Common myeloid progenitor, CD34-positive (primary cell): Measurements from ENCODE around the gene ELOVL5.
"Not testable (repeated sequence)": the region's sequence is repeated elsewhere in the genome, so short reads cannot be mapped to it uniquely, and the experiment has no call there.

Experiments used
- CTCF ChIA-PET: fragments of 350-600 bp; sonication (Branson Sonifier 250); formaldehyde crosslinking; loops from one replicate; lab custom pipeline; 2021; ENCODE audit warnings: antibody characterized with exemption; lab: Charles Lee
- POLR2A ChIA-PET: fragments of 350-600 bp; sonication (Branson Sonifier 250); formaldehyde crosslinking; loops from one replicate; lab custom pipeline; 2021; ENCODE audit warnings: antibody characterized with exemption; lab: Charles Lee
- DNase-seq, 3 donors: peaks; one replicate each; pipeline versions ENCODE4 v3.0.0 to v3.0.0-alpha.2; 2013
- H3K27ac ChIP-seq, 2 experiments: 1 replicate in 1 of 2; 2 replicates in 1 of 2; pipeline ENCODE4 v1.7.0; 2013; ENCODE audit warnings: inconsistent platforms in 2 of 2, low read length in 2 of 2, mild to moderate bottlenecking in 2 of 2, low read depth in 1 of 2, moderate library complexity in 1 of 2; ENCODE audit not compliant: severe bottlenecking in 2 of 2, insufficient read depth in 1 of 2, poor library complexity in 1 of 2
- H3K27me3 ChIP-seq, 5 experiments: replicated peaks in 2 of 5; 1 replicate in 3 of 5; 2 replicates in 2 of 5; pipeline versions ENCODE4 v1.6.1 to v1.7.0; 2013; ENCODE audit warnings: low read length in 4 of 5, mild to moderate bottlenecking in 2 of 5, moderate library complexity in 2 of 5, inconsistent platforms in 1 of 5; ENCODE audit not compliant: insufficient read depth in 5 of 5, control insufficient read depth in 4 of 5
- H3K36me3 ChIP-seq, 4 experiments: 1 replicate in 2 of 4; 2 replicates in 2 of 4; pipeline versions ENCODE4 v1.6.1 to v1.7.0; 2013; ENCODE audit warnings: low read length in 3 of 4, control low read depth in 1 of 4, mild to moderate bottlenecking in 1 of 4; ENCODE audit not compliant: control insufficient read depth in 4 of 4, insufficient read depth in 4 of 4
- H3K4me1 ChIP-seq, 4 experiments: 1 replicate in 3 of 4; 2 replicates in 1 of 4; pipeline versions ENCODE4 v1.6.1 to v1.7.1; 2013; ENCODE audit warnings: low read length in 3 of 4, mild to moderate bottlenecking in 3 of 4, control low read depth in 1 of 4, inconsistent platforms in 1 of 4, moderate library complexity in 1 of 4; ENCODE audit not compliant: control insufficient read depth in 4 of 4, insufficient read depth in 4 of 4; ENCODE audit errors: control extremely low read depth in 1 of 4
- H3K4me3 ChIP-seq, 7 experiments: 1 replicate in 4 of 7; 2 replicates in 3 of 7; pipeline versions ENCODE4 v1.5.1 to v1.7.0; 2013; ENCODE audit warnings: mild to moderate bottlenecking in 7 of 7, low read length in 6 of 7, moderate library complexity in 6 of 7, inconsistent platforms in 2 of 7, low read depth in 2 of 7, control low read depth in 1 of 7; ENCODE audit not compliant: insufficient read depth in 4 of 7, control insufficient read depth in 1 of 7; ENCODE audit errors: extremely low read depth in 1 of 7
- H3K9me3 ChIP-seq, 5 experiments: 1 replicate in 4 of 5; 2 replicates in 1 of 5; pipeline versions ENCODE4 v1.6.1 to v1.7.1; 2013; ENCODE audit warnings: low read length in 4 of 5, mild to moderate bottlenecking in 2 of 5, inconsistent platforms in 1 of 5, low read depth in 1 of 5, moderate library complexity in 1 of 5; ENCODE audit not compliant: control insufficient read depth in 4 of 5, insufficient read depth in 2 of 5; ENCODE audit errors: control extremely low read depth in 1 of 5
- WGBS: methylation state at CpG from one replicate; pipeline ENCODE4 v1.1.5; 2013; ENCODE audit not compliant: insufficient coverage; 5-methylcytosine and 5-hydroxymethylcytosine counted together

The ELOVL5 gene

DNA sequence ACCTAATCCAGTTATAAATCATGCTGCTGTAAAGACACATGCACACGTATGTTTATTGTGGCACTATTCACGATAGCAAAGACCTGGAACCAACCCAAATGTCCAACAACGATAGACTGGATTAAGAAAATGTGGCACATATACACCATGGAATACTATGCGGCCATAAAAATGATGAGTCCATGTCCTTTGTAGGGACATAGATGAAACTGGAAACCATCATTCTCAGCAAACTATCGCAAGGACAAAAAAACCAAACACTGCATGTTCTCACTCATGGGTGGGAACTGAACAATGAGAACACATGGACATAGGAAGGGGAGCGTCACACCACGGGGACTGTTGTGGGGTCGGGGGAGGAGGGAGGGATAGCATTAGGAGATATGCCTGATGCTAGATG lies 31.5 kb downstream of the ELOVL5 start:
- H3K4me1 ChIP-seq, result peaks cover 10 to 50% (median 27%) of the 10 kb centered on the region in 4 experiments
- POLR2A ChIA-PET, CTCF ChIA-PET: not testable (repeated sequence)

DNA sequence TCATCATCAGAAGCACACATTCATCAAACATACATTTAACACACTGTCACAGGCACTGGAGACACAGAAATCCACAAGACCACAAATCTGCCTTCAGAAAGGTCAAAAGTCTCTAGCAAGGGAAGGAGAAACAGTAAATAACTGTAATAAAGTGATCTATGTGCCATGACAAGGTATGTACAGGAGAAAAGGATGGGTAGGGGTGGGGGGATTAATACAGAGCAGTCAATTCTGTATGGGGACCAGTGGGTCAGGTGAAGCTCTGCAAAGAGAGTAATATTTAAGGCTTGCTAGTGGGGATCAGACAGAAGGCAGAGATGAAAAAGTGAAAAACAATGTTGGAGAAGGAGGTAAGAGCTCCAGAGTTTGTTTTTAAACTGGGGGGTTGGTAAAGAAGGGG lies 32.6 kb downstream of the ELOVL5 start:
- Histone ChIP-seq H3K36me3 (peaks cover 0 to 2% (median under 1%) of the 10 kb centered on the region in 4 experiments), H3K9me3 (no peaks in the 10 kb centered on the region), H3K27me3 (no peaks in the 10 kb centered on the region), H3K4me3 (no peak overlapping the region), H3K4me1 (peaks cover 12 to 48% (median 36%) of the 10 kb centered on the region in 4 experiments), H3K27ac (no peak overlapping the region)
- POLR2A ChIA-PET, result no interaction called here
- CTCF ChIA-PET, result interaction anchor here (0.9 to 1.7 kb wide), 3 partner anchors 15 to 28 kb away, joined by 3 to 5 read pairs (median 4); no protein-coding TSS in a partner anchor
- no peak for DNase-seq

More for the DNA sequence above, 31.5 kb downstream of the ELOVL5 start:
- not testable (repeated sequence) for H3K27me3 ChIP-seq, H3K27ac ChIP-seq, H3K9me3 ChIP-seq, H3K4me3 ChIP-seq, H3K36me3 ChIP-seq, DNase-seq
- 100% methylated on average over 3 of the region's 8 CpGs for WGBS

DNA sequence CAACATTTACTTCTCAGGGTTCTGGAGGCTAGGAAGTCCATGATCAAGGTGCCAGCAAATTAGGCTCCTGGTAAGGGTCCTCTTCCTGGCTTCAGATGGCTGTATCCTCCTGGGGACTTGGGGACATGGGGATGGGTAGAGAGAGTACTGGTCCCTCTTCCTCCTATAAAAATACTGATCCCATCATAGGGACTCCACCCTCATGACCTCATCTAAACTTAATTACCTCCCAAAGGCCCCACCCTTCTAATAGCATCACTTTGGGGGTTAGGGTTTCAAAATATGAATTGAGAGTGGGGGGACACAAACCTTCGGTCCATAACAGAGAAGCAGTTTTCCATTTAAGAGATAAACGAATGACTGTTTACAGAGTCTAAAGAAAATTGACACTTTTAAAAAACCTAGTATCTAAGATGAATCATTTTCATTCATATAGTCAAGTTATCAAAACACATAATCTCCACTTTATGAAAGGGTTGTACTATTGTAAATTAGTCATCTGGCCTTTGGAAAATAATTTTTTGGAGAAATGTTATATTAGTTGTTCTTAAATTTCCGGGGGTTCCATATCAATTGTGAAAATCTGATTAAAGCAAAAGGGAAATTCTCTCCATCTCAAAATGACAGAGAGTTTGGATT lies 33.5 kb downstream of the ELOVL5 start:
- Histone ChIP-seq H3K27me3 (no peaks in the 10 kb centered on the region), H3K4me3 (no peak overlapping the region), H3K9me3 (no peaks in the 10 kb centered on the region), H3K4me1 (peaks cover 21 to 57% (median 45%) of the 10 kb centered on the region in 4 experiments), H3K36me3 (no peaks in the 10 kb centered on the region), H3K27ac (no peak overlapping the region)
- no CpG with 5 or more reads among the region's 3 CpGs for WGBS
- ChIA-PET CTCF (interaction anchor here (1.0 to 1.9 kb wide), 5 partner anchors 14 to 95 kb away, joined by 3 to 10 read pairs (median 5); no protein-coding TSS in a partner anchor), POLR2A (no interaction called here)
- no peak for DNase-seq

DNA sequence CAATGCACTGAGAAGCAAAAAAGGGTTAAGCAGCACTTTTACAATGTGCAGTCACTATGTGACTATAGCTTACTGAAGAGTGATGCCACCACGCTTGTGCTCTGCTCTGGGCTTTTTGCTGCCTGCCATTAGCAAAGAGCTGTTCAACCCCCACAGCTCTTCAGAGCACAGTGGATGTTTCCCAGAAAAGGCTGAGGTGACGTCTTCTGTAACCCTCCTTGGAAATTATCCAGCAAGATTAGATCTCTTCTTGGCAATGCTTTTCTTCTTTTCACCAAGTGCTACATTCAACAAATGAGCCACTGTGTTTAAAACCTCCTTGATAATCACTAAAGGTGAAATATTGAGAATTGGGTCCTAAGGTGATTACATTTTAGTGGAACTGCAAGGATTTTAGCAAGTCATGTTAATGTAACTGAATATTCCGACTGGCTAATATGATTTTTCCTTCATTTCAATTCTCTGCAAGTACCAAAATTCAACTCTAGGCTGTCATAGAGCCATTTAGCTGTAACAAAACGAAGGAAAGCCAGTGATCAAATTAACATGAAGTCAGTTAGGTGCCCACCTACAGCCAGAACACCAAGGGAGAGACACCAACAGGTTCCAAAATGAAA lies 34.9 kb downstream of the ELOVL5 start:
- Histone ChIP-seq H3K4me3 (peak overlapping the region in 1 of 7 experiments; percentile 20), H3K27me3 (no peaks in the 10 kb centered on the region), H3K4me1 (peaks cover 27 to 70% (median 58%) of the 10 kb centered on the region in 4 experiments), H3K36me3 (no peaks in the 10 kb centered on the region), H3K9me3 (no peaks in the 10 kb centered on the region), H3K27ac (peak overlapping the region; percentile 41 to 88)
- ChIA-PET POLR2A (interaction anchor here (1.0 kb wide), 1 partner anchor 35 kb away, joined by 3 read pairs; the partner anchor contains the start of gene ELOVL5), CTCF (interaction anchor here (1.0 to 5.9 kb wide), 5 partner anchors 9 to 96 kb away, joined by 3 to 22 read pairs (median 10); no protein-coding TSS in a partner anchor)
- 71% methylated on average over 3 of the region's 4 CpGs for WGBS
- peak in 1 of 3 donors; percentile 37 for DNase-seq

DNA sequence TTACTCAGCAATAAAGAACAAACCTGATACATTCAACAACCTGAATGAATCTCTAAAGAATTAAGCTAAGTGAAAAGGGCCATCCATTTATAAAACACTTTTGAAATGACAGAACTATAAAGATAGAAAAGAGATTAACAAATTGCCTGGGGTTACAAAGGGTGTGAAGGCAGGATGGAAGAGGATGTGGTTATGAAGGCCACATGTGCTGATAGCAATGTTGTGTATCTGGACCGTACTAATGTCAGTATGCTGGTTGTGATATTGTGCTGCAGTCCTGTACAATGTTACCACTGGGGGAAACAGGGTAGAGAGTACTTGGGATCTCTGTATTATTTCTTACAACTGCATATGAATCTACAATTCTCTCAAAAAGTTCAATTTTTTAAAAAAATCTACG lies 36.4 kb downstream of the ELOVL5 start:
- peak overlapping the region in 1 of 7 experiments; percentile 8 for H3K4me3 ChIP-seq
- peak in 2 of 3 donors; percentile 77 to 89 for DNase-seq
- H3K27ac ChIP-seq, result peak overlapping the region in 1 of 2 experiments; percentile 88
- no CpG with 5 or more reads among the region's 2 CpGs for WGBS
- no peaks in the 10 kb centered on the region for H3K9me3 ChIP-seq
- no peaks in the 10 kb centered on the region for H3K27me3 ChIP-seq
- H3K4me1 ChIP-seq, result peaks cover 39 to 83% (median 63%) of the 10 kb centered on the region in 4 experiments
- POLR2A ChIA-PET, result interaction anchor here (0.8 kb wide), 1 partner anchor 16 kb away, joined by 3 read pairs; no protein-coding TSS in a partner anchor
- CTCF ChIA-PET, result interaction anchor here (1.1 to 5.9 kb wide), 3 partner anchors 10 to 125 kb away, joined by 4 to 22 read pairs (median 5); no protein-coding TSS in a partner anchor
- H3K36me3 ChIP-seq, result no peaks in the 10 kb centered on the region

DNA sequence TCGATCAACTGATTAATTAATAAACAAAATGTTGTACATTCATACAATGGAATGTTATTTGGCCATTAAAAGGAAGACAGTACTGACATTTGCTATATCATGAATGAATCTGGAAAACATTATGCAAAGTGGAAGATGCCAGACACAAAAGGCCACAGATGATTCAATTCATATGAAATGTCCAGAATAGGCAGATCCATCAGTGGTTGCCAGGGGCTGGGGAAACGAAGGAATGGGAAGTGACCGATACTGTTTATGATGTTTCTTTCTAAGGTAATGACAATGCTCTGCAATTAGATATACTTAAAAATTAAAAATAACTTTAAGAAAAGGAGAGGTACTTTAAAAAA lies 37.2 kb downstream of the ELOVL5 start:
- DNase-seq, result no peak
- ChIA-PET CTCF (interaction anchor here (1.1 to 5.9 kb wide), 4 partner anchors 10 to 126 kb away, joined by 4 to 22 read pairs (median 4); no protein-coding TSS in a partner anchor), POLR2A (interaction anchor here (0.8 kb wide), 1 partner anchor 17 kb away, joined by 3 read pairs; no protein-coding TSS in a partner anchor)
- no peaks in the 10 kb centered on the region for H3K9me3 ChIP-seq
- H3K27me3 ChIP-seq, result no peaks in the 10 kb centered on the region
- H3K36me3 ChIP-seq, result no peaks in the 10 kb centered on the region
- no CpG with 5 or more reads among the region's 3 CpGs for WGBS
- peak overlapping the region in 1 of 2 experiments; percentile 88 for H3K27ac ChIP-seq
- H3K4me3 ChIP-seq, result no peak overlapping the region
- H3K4me1 ChIP-seq, result peaks cover 37 to 89% (median 70%) of the 10 kb centered on the region in 4 experiments
